K562 (cell line): Measurements from ENCODE around the gene UTP11. TPM values are rescaled to one million over a fixed set of nuclear protein-coding genes. Genes with fewer than 3 reads are reported as not detected.
"Not testable (repeated sequence)": the region's sequence is repeated elsewhere in the genome, so short reads cannot be mapped to it uniquely, and the experiment has no call there.

Experiments used
- ATAC-seq: fragments of 200-7000 bp; cut with Tn5 transposase; 3 replicates; pipeline ENCODE4 v1.9.1; 2020; ENCODE audit warnings: moderate library complexity
- BruUV-seq: library from RNA; stranded (reverse); fragments of 400-500 nt; replicated peaks from 2 replicates; lab custom pipeline; 2021; lab: Mats Ljungman, UMichigan
- CTCF ChIA-PET: fragments of 300-600 bp; formaldehyde crosslinking; extraction: SDS; loops from one replicate; lab custom pipeline; 2021; ENCODE audit warnings: low intra/inter-chr PET ratio; lab: Yijun Ruan, JAX
- POLR2A ChIA-PET: fragments of 300-600, 350-650 bp; sonication (Branson Sonifier 250); formaldehyde crosslinking; extraction: SDS; loops from one replicate; lab custom pipeline; 2021; ENCODE audit warnings: antibody characterized with exemption, inconsistent platforms; lab: Yijun Ruan, JAX
- DNase-seq, 4 experiments: peaks; one replicate each; pipeline versions ENCODE4 v3.0.0 to v3.0.0-alpha.2; 2011 to 2018; ENCODE audit warnings: low spot score in 3 of 4, mixed read lengths in 3 of 4; ENCODE audit errors: extremely low read depth in 1 of 4
- FAIRE-seq: peaks from 2 replicates; lab custom pipeline; 2011; peaks lifted over from hg19 to GRCh38; lab: Jason Lieb, UNC
- H2AFZ ChIP-seq: 2 replicates; pipeline ENCODE4 v1.6.0; 2011; ENCODE audit warnings: low read depth, low read length, control low read depth, inconsistent platforms
- H3K27ac ChIP-seq: fragments of 200-600 bp; 3 replicates; pipeline ENCODE4 v1.8.0; 2011; ENCODE audit warnings: low read depth, mild to moderate bottlenecking, control low read depth, inconsistent platforms, low read length, moderate library complexity, mixed read lengths; ENCODE audit errors: extremely low read depth
- H3K27me3 ChIP-seq, 2 experiments: fragments of 300-600 bp in 1 of 2; 2 replicates in 1 of 2; 3 replicates in 1 of 2; pipeline versions ENCODE4 v1.6.0 to v1.8.0; 2011; ENCODE audit warnings: inconsistent platforms in 2 of 2, low read length in 2 of 2, mild to moderate bottlenecking in 1 of 2, mixed read lengths in 1 of 2, moderate library complexity in 1 of 2; ENCODE audit not compliant: control insufficient read depth in 2 of 2, insufficient read depth in 2 of 2
- H3K36me3 ChIP-seq: fragments of 300-600 bp; 3 replicates; pipeline ENCODE4 v1.8.0; 2011; ENCODE audit warnings: mild to moderate bottlenecking, low read length, inconsistent platforms; ENCODE audit not compliant: control insufficient read depth, insufficient read depth
- H3K4me1 ChIP-seq, 2 experiments: fragments of 200-600 bp in 1 of 2; replicated peaks in 1 of 2; 2 replicates in 1 of 2; 3 replicates in 1 of 2; pipeline versions ENCODE4 v1.5.1 to v1.8.0; 2011; ENCODE audit warnings: inconsistent platforms in 2 of 2, low read length in 2 of 2, mild to moderate bottlenecking in 1 of 2, mixed read lengths in 1 of 2, moderate library complexity in 1 of 2; ENCODE audit not compliant: control insufficient read depth in 2 of 2, insufficient read depth in 2 of 2
- H3K4me2 ChIP-seq: 2 replicates; pipeline ENCODE4 v1.6.1; 2011; ENCODE audit warnings: low read length, control low read depth, inconsistent platforms, mixed read lengths; ENCODE audit not compliant: insufficient read depth
- H3K4me3 ChIP-seq: fragments of 200-600 bp; sonication (generic), shearing (Covaris generic); 2 replicates; pipeline ENCODE4 v1.5.1; 2016; ENCODE audit warnings: control low read depth, inconsistent platforms
- H3K79me2 ChIP-seq: fragments of 200-600 bp; 3 replicates; pipeline ENCODE4 v1.8.0; 2011; ENCODE audit warnings: low read length, inconsistent platforms; ENCODE audit not compliant: control insufficient read depth, insufficient read depth
- H3K9ac ChIP-seq, 2 experiments: 2 replicates each; pipeline versions ENCODE4 v1.6.0 to v1.6.1; 2011; ENCODE audit warnings: low read depth in 2 of 2, low read length in 2 of 2, control low read depth in 1 of 2, inconsistent platforms in 1 of 2, mild to moderate bottlenecking in 1 of 2, mixed read lengths in 1 of 2; ENCODE audit not compliant: insufficient read depth in 1 of 2
- H3K9me1 ChIP-seq: one replicate; pipeline ENCODE4 v1.6.0; 2011; ENCODE audit warnings: inconsistent platforms, mild to moderate bottlenecking, low read length, moderate library complexity; ENCODE audit not compliant: control insufficient read depth, insufficient read depth
- H3K9me3 ChIP-seq: replicated peaks from 2 replicates; pipeline ENCODE4 v1.5.1; 2011; ENCODE audit warnings: low read depth, low read length, inconsistent platforms; ENCODE audit not compliant: control insufficient read depth, insufficient read depth
- H4K20me1 ChIP-seq: replicated peaks from 2 replicates; pipeline ENCODE4 v1.6.1; 2011; ENCODE audit warnings: low read length, inconsistent platforms, mixed read lengths; ENCODE audit not compliant: control insufficient read depth, insufficient read depth
- BCOR ChIP-seq: fragments of 450-650 bp; IDR thresholded peaks from 2 replicates; pipeline ENCODE4 v1.6.1; 2016
- EP400 ChIP-seq: fragments of 450-650 bp; IDR thresholded peaks from 2 replicates; pipeline ENCODE4 v1.6.1; 2017; ENCODE audit warnings: antibody characterized with exemption, mild to moderate bottlenecking, moderate library complexity
- NFE2L1 ChIP-seq: fragments of 450-650 bp; IDR thresholded peaks from 2 replicates; pipeline ENCODE4 v1.6.1; 2016; ENCODE audit warnings: missing genetic modification characterization, low read depth, mild to moderate bottlenecking, missing compliant biosample characterization, moderate library complexity, borderline replicate concordance
- ZNF146 ChIP-seq: IDR thresholded peaks from one replicate; pipeline ENCODE4 v1.6.1; 2018; ENCODE audit warnings: missing compliant biosample characterization; ENCODE audit not compliant: unreplicated experiment
- WGBS: fragments of 100-300 bp; shearing (Covaris generic); methylation state at CpG from one replicate; pipeline ENCODE4 v1.1.6; 2016; ENCODE audit warnings: low coverage, mixed read lengths; ENCODE audit not compliant: insufficient coverage; ENCODE audit errors: missing lambda C conversion rate; 5-methylcytosine and 5-hydroxymethylcytosine counted together
- in situ Hi-C: fragments of 300-500 bp; cut with MboI; formaldehyde crosslinking; loops from 4 replicates; pipeline ENCODE4 v1.15.0; 2018; ENCODE audit warnings: inconsistent platforms, mixed read lengths
- intact Hi-C: fragments of 100-400 bp; cut with micrococcal nuclease; formaldehyde crosslinking; loops from 2 replicates; pipeline ENCODE4 v1.14.2; 2022
- polyA plus RNA-seq, 8 experiments: library from polyadenylated mRNA; depleted of rRNA in 4 of 8; stranded (reverse) in 5 of 8; unstranded in 3 of 8; fragments of >200 nt; fragmentation: Nextera tagmentation in 2 of 8; fragmentation: Illumina TruSeq in 1 of 8; extraction: Ambion mirVana in 2 of 8; extraction: Trizol in 1 of 8; gene quantifications; 2 replicates each; pipeline versions ENCODE4 v1.2.1 to v1.2.3, GENCODE V29; 2011 to 2014; ENCODE audit warnings: inconsistent platforms in 1 of 8, missing spikeins in 1 of 8
- total RNA-seq, 7 experiments: library from RNA; depleted of rRNA in 6 of 7; stranded (reverse); fragments of >200 nt in 6 of 7; fragmentation: Illumina TruSeq in 2 of 7; extraction: Trizol in 2 of 7; gene quantifications; 2 replicates each; pipeline versions ENCODE4 v1.2.1 to v1.2.3, GENCODE V29; 2011 to 2021; ENCODE audit warnings: low replicate concordance in 1 of 7

The UTP11 gene
- total and polyA plus RNA-seq, 9 of the 15 experiments (the other 6 are each of a cell fraction or from before 2014, with no cell fraction given) = 91.1 to 378 (median 221) TPM

- FAIRE-seq = not testable (repeated sequence)
Observed at GRCh38 chr1:37973684-37974083, 38.9 kb upstream of the UTP11 start.

DNA sequence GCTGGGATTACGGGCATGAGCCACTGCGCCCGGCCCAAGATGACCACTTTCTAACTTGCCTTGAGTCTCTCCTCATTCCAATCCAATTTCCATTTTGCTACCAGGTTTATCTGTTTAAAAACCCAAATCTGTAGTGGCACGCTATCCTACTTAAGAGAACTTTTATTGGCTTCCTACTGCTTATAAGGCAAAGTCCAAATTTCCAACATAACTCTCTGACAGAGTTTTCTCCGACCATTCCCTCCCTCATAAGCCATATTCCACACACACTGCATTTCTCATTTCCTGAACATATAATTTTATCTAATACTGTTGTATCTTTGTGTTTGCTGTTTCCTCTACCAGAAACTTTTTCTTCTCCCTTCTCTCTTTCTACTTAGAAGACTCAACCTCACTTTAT is 38.0 kb upstream of the UTP11 start:
- H3K36me3 ChIP-seq = peaks cover 78% of the 10 kb centered on the region
- H3K9me3 ChIP-seq = no peaks in the 10 kb centered on the region
- no TSS peak for BruUV-seq
- 98% methylated on average over 5 of the region's 5 CpGs for WGBS
- CTCF ChIA-PET = interaction anchor here (1.1 to 2.0 kb wide), 2 partner anchors 85 to 520 kb away, joined by 3 to 18 read pairs; no protein-coding TSS in a partner anchor
- no peak overlapping the region for H3K9ac ChIP-seq
- H3K9me1 ChIP-seq = no peaks in the 10 kb centered on the region
- ATAC-seq (no peak), FAIRE-seq (no peak), DNase-seq (no peak)
- POLR2A ChIA-PET = interaction anchor here (2.1 kb wide), 1 partner anchor 15 kb away, joined by 10 read pairs; the partner anchor contains the start of gene SF3A3
- intact Hi-C loops = loop anchor here (10.0 kb wide), 1 partner anchor 160 kb away; no protein-coding TSS in a partner anchor
- H3K4me3 ChIP-seq = no peak overlapping the region
- H3K27ac ChIP-seq = no peak overlapping the region
- no peak overlapping the region for H3K4me2 ChIP-seq
- H3K79me2 ChIP-seq = peaks cover 11% of the 10 kb centered on the region
- in situ Hi-C loops = no loop called here
- H2AFZ ChIP-seq = no peak overlapping the region
- H3K4me1 ChIP-seq = no peaks in the 10 kb centered on the region
- TF ChIP-seq EP400 (0 out of 2 replicates have a peak, but pooled peaks have one; percentile 11), NFE2L1 (tag) (no peak)
- no peaks in the 10 kb centered on the region for H3K27me3 ChIP-seq
- H4K20me1 ChIP-seq = peaks cover 7% of the 10 kb centered on the region; the same call in 1 of the 2 replicates

More at GRCh38 chr1:37973684-37974083, 38.9 kb upstream of the UTP11 start:
- H3K36me3 ChIP-seq = peaks cover 78% of the 10 kb centered on the region
- ATAC-seq, H3K27me3 ChIP-seq, H3K4me3 ChIP-seq, BruUV-seq, in situ Hi-C loops, CTCF ChIA-PET, H3K4me2 ChIP-seq, H3K9me1 ChIP-seq, DNase-seq, H3K9me3 ChIP-seq, H3K9ac ChIP-seq, H4K20me1 ChIP-seq, H3K4me1 ChIP-seq, H2AFZ ChIP-seq, H3K27ac ChIP-seq, POLR2A ChIA-PET: not testable (repeated sequence)
- H3K79me2 ChIP-seq = peaks cover 11% of the 10 kb centered on the region
- peak; percentile 34; the same call in 1 of the 2 replicates for TF ChIP-seq BCOR
- TF ChIP-seq ZNF146 (CRISPR knock-in tag) = peak; percentile 70
- 88% methylated on average over 5 of the region's 5 CpGs for WGBS
- intact Hi-C loops = loop anchor here (10.0 kb wide), 1 partner anchor 159 kb away; no protein-coding TSS in a partner anchor
